ENCODE results near the gene VAV2.

Gene VAV2

DNA sequence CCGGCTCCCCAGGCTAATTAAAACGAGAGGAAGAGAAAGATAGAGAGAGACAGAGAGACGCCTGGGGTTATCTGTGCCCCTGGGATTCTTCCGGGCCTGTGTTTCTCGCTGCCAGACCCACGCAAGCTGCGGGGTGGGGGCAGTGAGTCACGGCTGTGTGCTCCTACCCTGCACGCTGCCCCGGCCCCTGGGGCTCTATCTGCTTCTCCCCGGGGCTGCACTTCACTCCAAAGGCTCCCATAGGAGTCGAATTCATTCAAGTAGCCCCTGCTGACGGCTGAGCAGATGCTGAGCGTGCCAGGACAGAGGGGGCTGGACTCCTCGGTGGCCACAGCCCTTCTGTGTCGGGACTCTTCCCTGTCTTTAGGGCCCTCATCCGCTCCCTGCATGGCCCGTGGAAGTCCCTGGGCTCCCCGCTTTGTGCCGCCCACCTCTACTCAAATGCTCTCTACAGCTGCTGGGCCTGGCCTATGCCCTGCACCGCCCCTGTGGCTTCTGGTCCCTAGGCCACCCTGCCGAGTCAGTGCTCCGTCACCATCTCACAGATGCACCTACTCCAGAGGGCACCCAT is 276.7 kb downstream of the VAV2 start:
- no peak for DNase-seq

DNA sequence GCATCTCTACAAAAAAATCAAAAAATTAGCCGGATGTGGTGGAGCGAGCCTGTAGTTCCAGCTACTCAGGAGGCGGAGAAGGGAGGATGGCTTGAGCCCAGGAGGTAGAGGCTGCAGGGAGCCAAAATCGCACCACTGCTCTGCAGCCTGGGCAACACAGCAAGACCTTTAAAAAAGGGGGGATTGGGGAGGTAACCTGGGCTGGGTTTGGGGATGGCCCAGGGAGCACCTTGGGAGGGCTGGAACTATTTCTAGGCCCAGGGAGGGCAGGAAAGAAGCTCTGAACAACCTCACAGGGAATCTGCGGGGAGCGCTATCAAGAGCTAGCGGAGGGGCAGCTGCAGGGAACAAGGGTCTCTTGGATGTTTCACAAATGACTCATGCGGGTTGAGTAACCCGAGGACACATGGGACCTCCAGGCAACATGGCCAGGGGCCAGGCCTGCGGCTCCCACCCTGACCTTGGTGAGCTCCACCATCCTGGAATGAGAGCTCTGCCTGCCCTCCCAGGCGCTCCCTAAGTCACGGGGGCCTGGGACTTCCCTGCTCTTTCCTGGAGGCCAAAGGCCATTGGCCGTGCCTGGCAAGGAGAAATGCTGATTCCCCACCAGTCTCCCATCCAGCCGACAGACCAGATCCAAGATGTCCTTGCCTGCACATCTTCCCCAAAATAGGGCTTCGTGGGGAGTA is 277.4 kb downstream of the VAV2 start:
- no peak for DNase-seq

DNA sequence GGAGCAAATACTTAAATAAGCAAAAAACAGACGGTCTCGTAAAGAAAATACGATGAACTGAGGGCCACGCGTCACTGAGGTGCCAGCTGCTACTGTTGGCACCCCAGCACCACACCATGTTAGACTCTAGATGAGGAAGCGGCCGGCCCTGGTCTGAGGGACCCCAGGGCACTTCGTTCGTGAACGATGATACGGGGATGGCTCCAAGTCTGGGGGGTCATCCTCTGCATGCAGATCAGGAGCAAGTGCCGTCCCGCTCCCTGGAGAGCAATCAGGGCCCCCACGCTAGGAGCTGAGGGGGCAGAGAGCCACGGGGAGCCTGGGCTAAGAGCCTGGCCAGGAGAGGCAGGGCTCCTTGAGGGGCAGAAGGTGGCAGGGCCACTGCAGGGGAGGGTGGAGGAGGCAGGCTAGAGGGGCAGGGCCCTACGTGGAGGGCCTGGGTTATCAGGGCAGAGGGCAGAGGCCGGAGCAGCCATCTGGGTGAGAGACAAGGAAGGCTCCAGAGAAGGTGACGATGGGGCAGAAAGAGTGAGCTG is 278.1 kb downstream of the VAV2 start:
- DNase-seq, result no peak

DNA sequence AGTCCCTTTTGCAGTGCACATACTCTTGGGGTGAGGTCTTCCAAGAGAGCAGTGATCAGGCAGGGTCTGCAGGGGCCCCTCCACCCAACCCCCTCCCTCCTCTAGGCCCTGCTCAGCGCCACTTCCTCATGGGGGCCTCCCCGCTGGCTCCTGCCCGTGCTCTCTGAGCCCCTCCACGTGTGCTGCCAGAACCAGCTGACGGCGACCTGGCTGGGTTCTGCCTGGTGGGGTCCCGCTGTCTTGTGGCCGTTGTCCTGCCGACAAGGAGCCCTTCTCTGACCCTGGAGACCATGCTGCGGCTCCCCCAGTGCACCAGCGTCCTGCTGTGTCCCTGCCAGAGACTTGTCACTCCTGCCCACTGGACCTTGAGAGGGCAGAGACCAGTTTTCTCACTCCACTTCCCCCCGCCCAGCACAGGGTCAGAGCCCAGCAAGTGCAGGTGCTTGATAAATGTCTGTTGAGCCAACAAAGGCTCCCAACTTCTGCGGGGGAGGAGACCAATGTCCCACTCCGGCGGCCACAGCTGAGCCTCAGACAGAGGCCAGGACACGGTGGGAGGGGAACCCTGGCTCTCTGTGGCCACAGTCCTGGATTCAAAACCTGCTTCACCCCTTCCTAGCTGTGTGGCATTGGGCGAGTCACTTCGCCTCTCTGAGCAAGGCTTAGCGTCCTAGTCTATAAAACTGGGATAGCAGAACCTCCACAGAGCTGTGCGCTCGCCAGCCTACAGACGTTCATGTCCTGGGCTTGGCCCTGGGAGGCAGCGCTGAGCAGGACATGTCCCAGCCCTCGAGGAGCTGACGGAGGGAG is 278.8 kb downstream of the VAV2 start:
- DNase-seq, result no peak

DNA sequence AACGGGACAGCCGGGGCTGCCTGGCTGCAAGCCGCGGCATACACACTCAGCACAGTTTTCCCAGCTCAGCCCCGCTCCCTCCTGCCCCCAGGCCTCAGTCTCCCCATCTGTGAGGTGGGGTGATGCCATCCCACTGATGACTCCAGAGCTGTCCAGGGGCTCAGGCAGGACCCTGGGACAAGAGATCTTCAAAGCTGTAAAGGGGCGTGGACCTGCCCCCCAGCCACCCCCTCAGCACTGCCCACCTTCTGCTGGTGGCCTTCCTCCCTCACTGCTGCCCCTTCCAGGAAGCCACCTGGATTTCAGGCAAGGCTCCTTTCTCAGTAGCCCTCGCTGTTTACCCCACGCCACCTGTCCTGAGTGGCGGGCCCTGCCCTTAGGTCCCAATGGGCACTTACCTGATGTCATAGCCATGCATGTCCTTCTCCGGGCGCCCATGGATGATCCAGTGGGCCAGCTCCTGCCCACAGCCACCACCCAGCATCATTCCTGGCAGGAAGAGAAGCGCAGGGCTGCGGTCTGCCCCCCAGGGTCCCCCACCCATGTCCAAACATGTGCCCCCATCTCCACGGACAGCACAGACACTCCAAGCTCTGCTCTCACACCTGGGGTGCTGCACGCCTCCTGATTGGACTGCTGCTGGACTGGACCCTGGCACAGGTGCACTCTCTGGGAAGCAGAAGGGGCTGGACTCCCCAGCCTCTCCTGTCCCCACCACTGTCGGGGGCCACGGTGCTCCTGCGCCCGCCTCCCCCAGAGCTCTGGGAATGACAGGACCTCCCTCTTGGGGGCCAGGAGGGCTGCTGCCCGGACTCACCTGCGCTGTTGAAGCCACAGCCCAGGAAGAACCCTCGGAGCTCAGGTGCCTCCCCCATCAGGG is 279.7 kb downstream of the VAV2 start:
- no peak for DNase-seq

Data from CD4-positive, alpha-beta T cell treated with Interleukin-4 for 4 hours (primary cell).